Measurements from ENCODE around the gene EVA1A.
A peak's percentile ranks its signal among the peaks of the same experiment; 100 is the strongest.

The EVA1A gene

GRCh38 chr2:75495862-75496261 is 64.9 kb downstream of the EVA1A start:
- Histone ChIP-seq H3K9me3 (ENCODE audit: insufficient read depth, low read length, severe bottlenecking) (no peaks in the 10 kb centered on the region), H3K4me2 (ENCODE audit: insufficient read depth, low read length) (no peak overlapping the region), H3K36me3 (ENCODE audit: insufficient read depth, low read length) (peaks cover 47% of the 10 kb centered on the region), H3K9ac (ENCODE audit: low read depth, low read length) (no peak overlapping the region), H4K20me1 (ENCODE audit: insufficient read depth, low read length) (no peaks in the 10 kb centered on the region), H3K4me3 (ENCODE audit: low read depth in 1 of 2, low read length in 2 of 2) (no peak overlapping the region), H3K79me2 (ENCODE audit: insufficient read depth, low read length) (peaks cover 58% of the 10 kb centered on the region), H2AFZ (ENCODE audit: low read depth, low read length) (no peak overlapping the region), H3K27me3 (ENCODE audit: insufficient read depth, low read length, poor library complexity) (no peaks in the 10 kb centered on the region), H3K27ac (ENCODE audit: low read length) (peak overlapping the region; percentile 11), H3K4me1 (ENCODE audit: insufficient read depth, low read length) (peaks cover 11% of the 10 kb centered on the region; the same call in 1 of the 2 replicates)
- TF ChIP-seq CTCF (IDR thresholded peaks at IDR 0.05; ENCODE audit: borderline replicate concordance, extremely low read depth, low read length, poor library complexity, severe bottlenecking) = no peak
- TF ChIP-seq EZH2 (IDR thresholded peaks at IDR 0.05; ENCODE audit: borderline replicate concordance, low read depth, low read length, severe bottlenecking) = no peak
- no peak for DNase-seq
- peak; percentile 62 for ATAC-seq (ENCODE audit: insufficient read depth, low read depth)

- ATAC-seq (ENCODE audit: insufficient read depth, low read depth) (no peak), DNase-seq (no peak)
- Histone ChIP-seq H3K79me2 (ENCODE audit: insufficient read depth, low read length) (peaks cover 49% of the 10 kb centered on the region), H3K27me3 (ENCODE audit: insufficient read depth, low read length, poor library complexity) (no peaks in the 10 kb centered on the region), H2AFZ (ENCODE audit: low read depth, low read length) (no peak overlapping the region), H3K36me3 (ENCODE audit: insufficient read depth, low read length) (peaks cover 52% of the 10 kb centered on the region), H4K20me1 (ENCODE audit: insufficient read depth, low read length) (no peaks in the 10 kb centered on the region), H3K4me2 (ENCODE audit: insufficient read depth, low read length) (no peak overlapping the region), H3K27ac (ENCODE audit: low read length) (peak overlapping the region; percentile 2; the same call in 1 of the 2 replicates), H3K4me3 (ENCODE audit: low read depth in 1 of 2, low read length in 2 of 2) (no peak overlapping the region), H3K4me1 (ENCODE audit: insufficient read depth, low read length) (peaks cover 10% of the 10 kb centered on the region; the same call in 1 of the 2 replicates), H3K9ac (ENCODE audit: low read depth, low read length) (no peak overlapping the region), H3K9me3 (ENCODE audit: insufficient read depth, low read length, severe bottlenecking) (no peaks in the 10 kb centered on the region)
- TF ChIP-seq CTCF (IDR thresholded peaks at IDR 0.05; ENCODE audit: borderline replicate concordance, extremely low read depth, low read length, poor library complexity, severe bottlenecking) = no peak
- no peak for TF ChIP-seq EZH2 (IDR thresholded peaks at IDR 0.05; ENCODE audit: borderline replicate concordance, low read depth, low read length, severe bottlenecking)
Observed at GRCh38 chr2:75494137-75494769, 66.5 kb downstream of the EVA1A start.

GRCh38 chr2:75493230-75493629 is 67.5 kb downstream of the EVA1A start:
- peaks cover 39% of the 10 kb centered on the region for H3K79me2 ChIP-seq (ENCODE audit: insufficient read depth, low read length)
- no peak overlapping the region for H3K4me3 ChIP-seq (ENCODE audit: low read depth in 1 of 2, low read length in 2 of 2)
- peaks cover 53% of the 10 kb centered on the region for H3K36me3 ChIP-seq (ENCODE audit: insufficient read depth, low read length)

More at GRCh38 chr2:75493230-75493629, 67.5 kb downstream of the EVA1A start:
- Histone ChIP-seq H3K27me3 (ENCODE audit: insufficient read depth, low read length, poor library complexity) (no peaks in the 10 kb centered on the region), H3K4me1 (ENCODE audit: insufficient read depth, low read length) (peaks cover 8% of the 10 kb centered on the region; the same call in 1 of the 2 replicates), H3K9me3 (ENCODE audit: insufficient read depth, low read length, severe bottlenecking) (no peaks in the 10 kb centered on the region), H3K4me2 (ENCODE audit: insufficient read depth, low read length) (no peak overlapping the region), H2AFZ (ENCODE audit: low read depth, low read length) (no peak overlapping the region), H3K27ac (ENCODE audit: low read length) (no peak overlapping the region; the same call in 1 of the 2 replicates), H4K20me1 (ENCODE audit: insufficient read depth, low read length) (no peaks in the 10 kb centered on the region), H3K9ac (ENCODE audit: low read depth, low read length) (no peak overlapping the region)
- TF ChIP-seq CTCF (IDR thresholded peaks at IDR 0.05; ENCODE audit: borderline replicate concordance, extremely low read depth, low read length, poor library complexity, severe bottlenecking) = no peak
- no peak for TF ChIP-seq EZH2 (IDR thresholded peaks at IDR 0.05; ENCODE audit: borderline replicate concordance, low read depth, low read length, severe bottlenecking)
- ATAC-seq (ENCODE audit: insufficient read depth, low read depth) (no peak), DNase-seq (no peak)
